Measurements from ENCODE around the gene GALNT16. TPM values are rescaled to one million over a fixed set of nuclear protein-coding genes. Genes with fewer than 3 reads are reported as not detected.
A peak's percentile ranks its signal among the peaks of the same experiment; 100 is the strongest.
"Not testable (repeated sequence)": the region's sequence is repeated elsewhere in the genome, so short reads cannot be mapped to it uniquely, and the experiment has no call there.

Gene GALNT16
- total RNA-seq, 1 donor from 2014 or later: 36.7 TPM

GRCh38 chr14:69375722-69376121, 115.8 kb downstream of the GALNT16 start:
- H3K4me3 Mint-ChIP-seq (ENCODE audit: unreplicated experiment): no peak overlapping the region
- H3K27me3 Mint-ChIP-seq (ENCODE audit: low read depth): no peaks in the 10 kb centered on the region
- TF ChIP-seq, protein P1, sequence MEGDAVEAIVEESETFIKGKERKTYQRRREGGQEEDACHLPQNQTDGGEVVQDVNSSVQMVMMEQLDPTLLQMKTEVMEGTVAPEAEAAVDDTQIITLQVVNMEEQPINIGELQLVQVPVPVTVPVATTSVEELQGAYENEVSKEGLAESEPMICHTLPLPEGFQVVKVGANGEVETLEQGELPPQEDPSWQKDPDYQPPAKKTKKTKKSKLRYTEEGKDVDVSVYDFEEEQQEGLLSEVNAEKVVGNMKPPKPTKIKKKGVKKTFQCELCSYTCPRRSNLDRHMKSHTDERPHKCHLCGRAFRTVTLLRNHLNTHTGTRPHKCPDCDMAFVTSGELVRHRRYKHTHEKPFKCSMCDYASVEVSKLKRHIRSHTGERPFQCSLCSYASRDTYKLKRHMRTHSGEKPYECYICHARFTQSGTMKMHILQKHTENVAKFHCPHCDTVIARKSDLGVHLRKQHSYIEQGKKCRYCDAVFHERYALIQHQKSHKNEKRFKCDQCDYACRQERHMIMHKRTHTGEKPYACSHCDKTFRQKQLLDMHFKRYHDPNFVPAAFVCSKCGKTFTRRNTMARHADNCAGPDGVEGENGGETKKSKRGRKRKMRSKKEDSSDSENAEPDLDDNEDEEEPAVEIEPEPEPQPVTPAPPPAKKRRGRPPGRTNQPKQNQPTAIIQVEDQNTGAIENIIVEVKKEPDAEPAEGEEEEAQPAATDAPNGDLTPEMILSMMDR (IDR thresholded peaks at IDR 0.05): no peak
- no peak for DNase-seq (ENCODE audit: low spot score)
- H3K27ac Mint-ChIP-seq (ENCODE audit: unreplicated experiment): no peak overlapping the region
- peaks cover 15% of the 10 kb centered on the region for H3K9me3 Mint-ChIP-seq (ENCODE audit: low read depth)
- H3K36me3 Mint-ChIP-seq (ENCODE audit: low read depth): peaks cover 34% of the 10 kb centered on the region
- no peaks in the 10 kb centered on the region for H3K4me1 Mint-ChIP-seq (ENCODE audit: low read depth)

DNA sequence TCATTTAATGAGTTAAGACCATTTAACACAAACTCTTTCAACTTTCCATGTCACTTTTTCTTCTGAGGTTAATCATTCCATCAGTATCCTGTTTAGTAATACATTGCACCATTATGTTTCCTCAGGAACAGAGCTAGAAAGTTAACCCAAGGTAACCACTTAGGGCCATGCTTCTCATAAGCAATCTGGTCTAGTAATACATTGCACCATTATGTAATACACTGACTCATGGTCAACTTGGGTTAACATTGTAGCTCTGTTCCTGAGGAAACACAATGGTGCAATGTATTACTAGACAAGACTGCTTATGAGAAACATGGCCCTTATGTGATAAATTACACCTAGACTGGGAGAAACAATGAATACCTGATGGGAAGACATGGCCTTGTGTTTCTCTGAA, 116.5 kb downstream of the GALNT16 start:
- no peak for DNase-seq (ENCODE audit: low spot score)
- H3K4me1 Mint-ChIP-seq (ENCODE audit: low read depth): no peaks in the 10 kb centered on the region
- H3K36me3 Mint-ChIP-seq (ENCODE audit: low read depth): peaks cover 34% of the 10 kb centered on the region

DNA sequence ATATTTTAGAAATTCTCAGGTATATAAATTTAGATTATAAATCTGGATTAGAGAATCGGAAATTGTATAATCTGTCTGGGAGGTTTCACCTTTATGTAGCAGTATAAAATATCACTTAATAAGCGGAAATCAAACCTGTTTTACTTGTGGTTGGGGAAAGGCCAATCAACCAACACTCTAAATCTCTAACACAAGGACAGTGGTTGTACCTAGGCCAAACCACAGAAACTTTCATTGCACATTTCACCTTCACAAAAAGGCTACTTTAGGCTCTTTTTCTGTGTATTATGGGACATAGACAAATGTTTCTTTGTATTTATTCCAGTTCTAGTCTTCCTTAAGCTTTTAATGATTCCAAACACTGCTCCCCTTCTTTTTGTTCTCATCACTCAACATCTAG, 118.3 kb downstream of the GALNT16 start:
- Mint-ChIP-seq H3K36me3 (ENCODE audit: low read depth) (peaks cover 31% of the 10 kb centered on the region), H3K27ac (ENCODE audit: unreplicated experiment) (no peak overlapping the region), H3K4me1 (ENCODE audit: low read depth) (no peaks in the 10 kb centered on the region), H3K9me3 (ENCODE audit: low read depth) (peaks cover 15% of the 10 kb centered on the region), H3K4me3 (ENCODE audit: unreplicated experiment) (no peak overlapping the region), H3K27me3 (ENCODE audit: low read depth) (no peaks in the 10 kb centered on the region)
- TF ChIP-seq, protein P1 (IDR thresholded peaks at IDR 0.05): no peak
- DNase-seq (ENCODE audit: low spot score): no peak

More for the DNA sequence above, 116.5 kb downstream of the GALNT16 start:
- no peak overlapping the region for H3K27ac Mint-ChIP-seq (ENCODE audit: unreplicated experiment)
- H3K9me3 Mint-ChIP-seq (ENCODE audit: low read depth): peaks cover 15% of the 10 kb centered on the region
- no peaks in the 10 kb centered on the region for H3K27me3 Mint-ChIP-seq (ENCODE audit: low read depth)
- TF ChIP-seq, protein P1 (IDR thresholded peaks at IDR 0.05): no peak
- H3K4me3 Mint-ChIP-seq (ENCODE audit: unreplicated experiment): no peak overlapping the region

DNA sequence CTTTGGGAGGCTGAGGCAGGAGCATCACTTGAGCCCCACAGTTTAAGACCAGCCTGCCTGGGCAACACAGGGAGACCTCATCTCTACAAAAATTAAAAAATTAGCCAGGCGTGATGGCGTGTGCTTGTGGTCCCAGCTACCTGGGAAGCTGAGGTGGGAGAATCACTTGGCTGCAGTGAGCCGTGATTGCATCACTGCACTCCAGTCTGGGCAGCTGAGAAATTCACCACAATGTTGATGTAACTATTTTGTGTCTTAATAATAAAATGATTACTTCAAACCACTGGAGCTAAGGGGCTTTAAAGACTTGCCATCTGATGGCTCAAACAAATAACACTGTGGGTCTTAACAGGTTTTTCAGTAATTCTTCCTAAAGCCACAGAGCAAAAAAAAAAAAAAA, 127.4 kb downstream of the GALNT16 start:
- TF ChIP-seq, protein P1 (IDR thresholded peaks at IDR 0.05): no peak
- Mint-ChIP-seq H3K9me3 (ENCODE audit: low read depth) (no peaks in the 10 kb centered on the region), H3K27ac (ENCODE audit: unreplicated experiment) (peak overlapping the region; percentile 69), H3K4me1 (ENCODE audit: low read depth) (peaks cover 9% of the 10 kb centered on the region), H3K4me3 (ENCODE audit: unreplicated experiment) (no peak overlapping the region), H3K36me3 (ENCODE audit: low read depth) (peaks cover 29% of the 10 kb centered on the region), H3K27me3 (ENCODE audit: low read depth) (no peaks in the 10 kb centered on the region)
- no peak for DNase-seq (ENCODE audit: low spot score)

GRCh38 chr14:69391400-69391799, 131.4 kb downstream of the GALNT16 start:
- H3K9me3 Mint-ChIP-seq (ENCODE audit: low read depth); H3K27me3 Mint-ChIP-seq (ENCODE audit: low read depth); H3K4me3 Mint-ChIP-seq (ENCODE audit: unreplicated experiment); DNase-seq (ENCODE audit: low spot score): not testable (repeated sequence)
- peak overlapping the region; percentile 41 for H3K27ac Mint-ChIP-seq (ENCODE audit: unreplicated experiment)
- peaks cover 36% of the 10 kb centered on the region for H3K36me3 Mint-ChIP-seq (ENCODE audit: low read depth)
- H3K4me1 Mint-ChIP-seq (ENCODE audit: low read depth): peaks cover 20% of the 10 kb centered on the region

GRCh38 chr14:69392481-69392880, 132.5 kb downstream of the GALNT16 start:
- no peak overlapping the region for H3K27ac Mint-ChIP-seq (ENCODE audit: unreplicated experiment)
- peaks cover 36% of the 10 kb centered on the region for H3K36me3 Mint-ChIP-seq (ENCODE audit: low read depth)
- no peaks in the 10 kb centered on the region for H3K9me3 Mint-ChIP-seq (ENCODE audit: low read depth)
- peaks cover 31% of the 10 kb centered on the region for H3K4me1 Mint-ChIP-seq (ENCODE audit: low read depth)
- no peak for DNase-seq (ENCODE audit: low spot score)
- no peak overlapping the region for H3K4me3 Mint-ChIP-seq (ENCODE audit: unreplicated experiment)
- no peaks in the 10 kb centered on the region for H3K27me3 Mint-ChIP-seq (ENCODE audit: low read depth)
- TF ChIP-seq, protein P1 (IDR thresholded peaks at IDR 0.05): no peak

Data from chondrocyte (in vitro differentiated cells).